GM19372 (cell line): Measurements from ENCODE around the gene KDM6A.
"Not testable (repeated sequence)": the region's sequence is repeated elsewhere in the genome, so short reads cannot be mapped to it uniquely, and the experiment has no call there.

ENCODE experiments used
- ATAC-seq: cut with Tn5 transposase; IDR thresholded peaks from one replicate; pipeline ENCODE4 v1.9.1; 2021; ENCODE audit warnings: mild to moderate bottlenecking, low read depth, moderate library complexity; ENCODE audit not compliant: unreplicated experiment

Gene KDM6A

DNA sequence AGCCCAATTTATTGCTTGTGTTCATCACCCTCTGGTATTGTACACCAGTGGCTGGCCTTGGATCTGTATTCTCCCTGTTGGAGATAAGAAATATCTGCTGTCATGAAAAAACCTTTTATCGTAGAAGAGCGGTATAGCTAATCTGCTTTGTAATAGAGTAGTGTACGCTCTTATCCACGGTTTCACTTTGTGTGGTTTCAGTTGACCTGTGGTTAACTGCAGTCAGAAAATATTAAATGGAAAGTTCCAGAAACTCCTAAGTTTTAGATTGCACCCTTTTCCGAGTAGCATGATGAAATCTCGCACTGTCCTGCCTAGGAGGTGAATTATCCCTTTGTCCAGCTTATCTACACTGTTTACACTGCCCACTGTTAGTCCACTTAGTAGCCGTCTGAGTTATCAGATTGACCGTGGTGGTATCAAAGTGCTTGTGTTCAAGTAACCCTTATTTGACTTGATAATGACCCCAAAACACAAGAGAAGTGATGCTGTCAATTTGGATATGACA is 42.4 kb downstream of the KDM6A start:
- no peak for ATAC-seq

DNA sequence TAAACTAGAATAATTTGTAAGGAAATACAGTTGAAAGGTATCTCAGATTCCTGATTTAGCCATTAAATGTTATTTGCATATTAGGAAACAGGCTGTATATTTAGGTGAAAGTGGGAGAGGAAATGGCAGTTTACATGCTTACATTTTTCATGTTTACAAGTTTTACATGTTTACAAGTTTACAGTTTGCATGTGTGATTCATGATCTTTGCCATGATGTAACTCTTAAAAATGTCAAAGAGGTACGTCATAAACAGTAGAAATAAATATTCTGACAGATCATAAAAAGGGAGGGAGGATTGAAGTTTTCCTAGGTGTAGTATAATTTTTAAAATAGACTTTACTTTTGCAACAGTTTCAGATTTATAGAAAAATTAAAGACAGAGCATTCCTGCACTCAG is 45.7 kb downstream of the KDM6A start:
- ATAC-seq = no peak

DNA sequence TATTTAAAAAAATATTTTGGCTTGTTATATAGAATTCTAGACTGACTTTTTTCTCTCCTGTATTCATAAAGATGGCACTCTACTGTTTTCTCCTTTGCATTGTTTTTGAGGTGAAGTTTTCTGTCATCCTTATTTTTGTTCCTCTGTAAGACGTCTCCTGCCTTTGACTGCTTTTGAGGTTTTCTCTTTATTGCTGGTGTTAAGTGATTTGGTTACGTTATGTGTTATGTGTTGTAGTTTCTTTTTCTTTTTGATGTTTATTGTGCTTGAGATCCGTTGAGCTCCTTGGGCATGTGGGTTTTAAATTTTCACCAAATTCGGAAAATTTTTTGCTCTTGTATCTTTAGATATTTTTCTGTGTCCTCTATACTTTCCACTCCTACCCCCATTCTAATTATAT is 50.0 kb downstream of the KDM6A start:
- no peak for ATAC-seq

DNA sequence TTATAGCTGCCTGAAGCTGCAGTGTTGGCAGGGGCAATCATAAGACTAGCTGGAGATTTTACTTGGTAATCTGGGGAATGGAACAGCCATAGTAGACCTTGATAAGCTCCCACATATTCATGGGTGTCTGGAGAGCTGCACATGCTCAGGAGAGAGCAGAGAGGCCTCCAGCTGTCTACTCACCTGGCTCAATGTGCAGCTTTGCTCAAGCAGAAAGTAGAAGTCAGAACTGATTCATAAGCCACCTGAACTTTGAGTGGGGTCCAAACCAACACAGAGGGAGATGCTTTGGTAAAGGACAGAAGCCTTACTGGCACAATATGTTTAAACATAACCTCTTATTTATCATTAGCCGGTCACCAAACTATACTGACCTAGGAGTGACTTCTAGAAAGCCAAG is 54.4 kb downstream of the KDM6A start:
- no peak for ATAC-seq

DNA sequence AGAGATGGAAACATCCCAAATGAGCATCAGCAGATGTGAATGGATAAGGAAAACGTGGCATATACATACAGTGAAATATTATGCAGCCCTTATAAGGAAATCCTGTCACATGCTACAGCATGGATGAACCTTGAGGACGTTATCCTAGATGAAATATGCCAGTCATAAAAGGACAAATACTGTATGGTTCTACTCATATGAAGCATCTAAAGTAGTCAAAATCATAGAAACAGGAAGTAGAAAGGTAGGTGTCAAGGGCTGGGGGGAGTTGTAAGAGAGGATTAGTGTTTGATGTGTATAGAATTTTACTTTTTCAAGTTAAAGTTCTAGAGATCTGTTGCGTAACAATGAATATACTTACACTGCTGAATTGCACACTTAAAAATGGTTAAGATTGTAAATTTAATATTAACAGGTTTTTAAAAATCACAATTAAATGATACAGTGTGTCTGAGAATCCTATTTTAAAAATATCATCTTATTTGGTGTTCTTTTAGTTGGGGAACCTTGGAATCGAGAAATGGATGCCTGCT is 58.5 kb downstream of the KDM6A start:
- no peak for ATAC-seq

DNA sequence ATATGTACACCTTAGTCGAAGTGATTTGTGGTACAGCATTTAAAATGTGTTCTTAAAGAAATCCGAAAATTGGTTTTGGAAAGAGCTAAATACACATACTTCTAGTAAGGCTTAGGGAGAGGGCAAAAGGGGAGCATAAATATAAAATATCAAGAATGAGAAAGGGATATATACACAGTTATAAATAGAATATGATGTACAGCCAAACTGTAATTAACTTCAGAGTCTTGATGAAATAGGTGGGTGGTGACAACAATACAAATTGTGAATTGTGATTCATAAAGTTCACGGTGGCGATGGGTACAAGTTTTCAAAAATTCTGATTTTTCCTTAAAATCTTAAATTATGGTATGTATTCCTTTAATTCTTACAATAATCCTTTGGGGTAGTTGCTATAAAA is 62.2 kb downstream of the KDM6A start:
- no peak for ATAC-seq

DNA sequence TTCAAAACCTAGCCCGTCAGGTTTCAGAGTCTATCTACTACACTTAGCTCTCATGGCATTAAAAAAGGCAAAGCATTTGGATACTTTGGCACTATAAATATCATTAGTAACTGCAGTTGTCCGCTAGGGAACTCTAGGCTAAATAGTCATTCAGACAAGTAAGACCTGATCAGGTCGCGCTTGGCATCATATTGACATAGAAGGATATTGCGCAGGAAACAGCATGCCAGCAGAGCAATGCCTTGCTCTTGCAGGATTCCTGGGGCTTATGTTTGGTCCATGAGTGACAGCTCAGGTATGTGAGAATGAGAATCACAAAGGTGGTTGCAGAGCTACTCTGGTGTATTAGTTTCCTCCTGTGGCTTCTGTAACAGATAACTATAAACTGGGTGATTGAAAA is 62.7 kb downstream of the KDM6A start:
- no peak for ATAC-seq

DNA sequence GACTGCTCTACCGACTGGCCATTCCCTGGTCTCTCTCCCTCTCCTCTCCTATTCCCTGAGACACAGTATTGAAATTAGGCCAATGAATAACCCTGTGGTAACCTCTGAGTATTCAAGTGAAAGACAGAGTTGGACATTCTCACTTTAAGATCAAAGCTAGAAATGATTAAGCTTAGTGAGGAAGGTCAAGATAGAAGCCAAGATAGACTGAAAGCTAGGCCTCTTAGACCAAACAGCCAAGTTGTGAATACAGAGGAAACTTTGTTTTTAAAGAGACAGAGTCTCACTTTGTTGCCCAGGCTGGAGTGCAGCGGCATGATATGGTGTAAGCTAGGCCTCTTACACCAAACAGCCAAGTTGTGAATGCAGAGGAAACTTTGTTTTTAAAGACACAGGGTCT is 64.6 kb downstream of the KDM6A start:
- no peak for ATAC-seq

DNA sequence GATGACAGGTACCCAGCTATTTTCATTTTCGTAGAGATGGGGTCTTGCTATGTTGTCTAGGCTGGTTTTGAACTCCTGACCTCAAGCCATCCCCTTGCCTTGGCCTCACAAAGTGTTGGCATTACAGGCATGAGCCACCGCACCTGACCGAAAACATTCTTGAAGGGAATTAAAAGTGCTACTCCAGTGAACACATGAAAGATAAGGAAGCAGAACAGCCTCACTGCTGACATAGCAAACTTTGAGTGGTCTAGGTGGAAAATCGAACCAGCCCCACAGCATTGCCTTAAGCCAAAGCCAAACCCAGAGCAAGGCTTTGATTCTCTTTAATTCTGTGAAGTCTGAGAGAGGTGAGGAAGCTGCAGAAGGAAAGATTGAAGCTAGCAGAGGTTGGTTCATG is 65.1 kb downstream of the KDM6A start:
- ATAC-seq = no peak

DNA sequence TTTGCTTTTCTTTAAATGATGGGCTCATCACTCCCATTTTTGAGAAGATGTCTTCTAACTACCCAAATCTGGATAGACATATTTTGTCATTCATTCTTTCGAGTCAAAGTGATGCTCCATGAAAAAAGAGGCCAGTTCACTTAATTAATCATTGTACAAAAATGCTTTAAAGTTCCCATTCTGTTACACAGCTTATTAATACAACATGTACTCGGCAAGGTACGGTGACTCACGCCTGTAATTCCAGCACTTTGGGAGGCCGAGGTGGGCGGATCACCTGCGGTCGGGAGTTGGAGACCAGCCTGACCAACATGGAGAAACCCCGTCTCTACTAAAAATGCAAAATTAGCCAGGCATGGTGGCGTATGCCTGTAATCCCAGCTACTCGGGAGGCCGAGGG is 67.6 kb downstream of the KDM6A start:
- ATAC-seq = not testable (repeated sequence)

DNA sequence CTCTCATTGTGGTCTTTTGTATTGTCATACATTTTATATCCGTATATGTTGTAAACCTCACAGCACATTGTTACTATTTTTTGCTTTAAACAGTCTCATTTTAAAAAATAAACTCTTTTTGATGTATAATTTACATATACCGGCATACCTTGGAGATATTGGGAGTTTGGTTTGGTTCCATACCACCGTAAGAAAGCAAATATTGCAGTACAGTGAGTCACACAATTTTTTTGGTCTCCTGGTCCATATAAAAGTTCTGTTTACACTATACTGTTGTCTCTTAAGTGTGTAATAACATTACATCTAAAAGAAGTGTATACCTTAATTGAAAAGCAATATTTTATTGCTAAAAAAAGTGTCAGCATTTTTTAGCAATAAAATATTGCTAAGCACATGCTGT is 70.0 kb downstream of the KDM6A start:
- ATAC-seq = no peak

DNA sequence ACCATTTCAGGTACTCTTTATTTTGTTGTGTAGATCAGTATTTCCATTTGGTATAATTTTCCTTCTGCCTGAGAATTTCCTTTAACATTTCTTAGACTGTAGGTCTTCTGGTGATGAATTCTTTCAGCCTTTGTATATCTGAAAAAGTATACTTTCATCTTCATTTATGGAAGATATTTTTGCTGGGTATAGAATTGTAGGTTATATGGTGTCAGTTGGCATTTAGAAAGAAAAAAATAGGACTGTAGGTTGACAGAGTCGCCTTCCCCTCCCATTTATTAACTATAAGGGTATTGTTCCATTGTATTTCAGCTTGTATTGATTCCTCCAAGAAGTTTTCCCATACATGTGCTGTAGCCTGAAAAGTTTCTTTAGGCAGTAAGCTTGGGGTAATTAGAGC is 71.9 kb downstream of the KDM6A start:
- ATAC-seq = no peak

DNA sequence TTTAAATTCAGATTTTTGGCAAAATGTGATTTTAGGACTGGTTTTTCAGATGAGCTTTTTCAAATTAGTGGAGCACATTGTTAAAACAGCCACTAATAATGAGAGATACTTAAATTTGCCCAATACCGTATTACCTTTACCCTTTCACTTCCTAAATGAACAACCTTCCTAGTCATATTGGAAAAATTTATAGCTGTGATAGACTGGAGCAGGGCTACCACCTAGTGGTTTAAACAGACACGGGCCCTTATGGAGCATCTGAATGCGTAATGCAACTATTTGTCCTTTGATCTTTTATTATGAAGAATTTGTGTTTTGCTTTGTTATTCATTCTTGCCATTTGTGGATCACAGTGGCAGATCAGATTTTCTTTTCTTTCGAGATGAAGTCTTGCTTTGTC is 72.7 kb downstream of the KDM6A start:
- no peak for ATAC-seq

DNA sequence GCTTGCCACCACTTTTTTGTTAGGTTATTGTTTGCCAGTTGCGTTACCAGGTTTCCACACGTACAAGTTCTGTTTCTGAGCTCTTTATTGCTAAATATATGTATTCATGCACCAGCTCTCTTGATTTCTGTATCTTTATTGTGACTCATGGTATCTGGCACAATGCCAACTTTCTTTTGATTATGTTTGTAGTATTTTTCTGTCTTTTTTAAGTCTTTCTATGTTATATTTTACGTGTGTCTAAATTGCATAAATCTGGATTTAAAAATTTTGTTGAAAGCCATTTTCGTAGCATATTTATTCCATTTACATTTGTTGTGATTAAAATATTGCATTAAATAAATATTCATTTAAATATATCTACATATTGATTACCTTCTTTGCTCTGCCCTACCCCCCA is 73.8 kb downstream of the KDM6A start:
- ATAC-seq = no peak

DNA sequence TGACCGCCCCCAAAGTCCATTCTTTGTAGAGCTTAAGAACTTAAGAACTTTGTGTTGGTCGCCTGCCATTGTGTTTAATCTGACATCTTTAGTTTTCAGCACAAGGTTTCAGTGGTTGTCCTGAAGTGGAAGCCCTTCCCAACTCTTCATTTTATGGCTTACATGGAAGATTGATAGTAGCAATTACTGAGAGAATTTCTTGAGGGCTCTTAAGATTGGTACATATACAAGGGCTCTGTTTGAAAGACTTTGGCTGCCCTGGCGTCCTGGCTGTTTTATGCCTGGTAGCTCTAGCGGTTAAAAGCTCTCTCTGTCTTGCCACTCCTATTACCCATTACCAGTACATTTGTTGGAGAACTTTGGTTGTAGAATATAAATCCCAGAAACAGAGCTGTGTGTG is 75.0 kb downstream of the KDM6A start:
- no peak for ATAC-seq

DNA sequence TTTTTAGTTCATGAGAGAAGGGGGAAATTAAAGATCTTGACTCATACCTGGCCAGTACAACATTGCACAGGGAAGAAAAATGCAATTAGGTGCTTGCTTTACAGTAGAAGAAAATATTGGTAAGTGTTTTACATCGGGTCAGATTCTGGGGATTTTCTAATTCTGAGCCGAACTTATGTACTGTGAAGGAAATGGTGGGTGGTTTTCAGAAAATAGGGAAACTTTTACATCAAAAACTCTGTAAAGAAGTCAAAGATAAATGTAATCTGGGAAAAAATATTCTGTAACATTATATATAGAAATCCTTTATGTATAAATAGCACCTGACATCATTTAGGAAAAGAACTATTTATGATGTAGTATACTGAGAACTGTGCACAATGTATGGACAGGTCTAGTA is 75.4 kb downstream of the KDM6A start:
- no peak for ATAC-seq

DNA sequence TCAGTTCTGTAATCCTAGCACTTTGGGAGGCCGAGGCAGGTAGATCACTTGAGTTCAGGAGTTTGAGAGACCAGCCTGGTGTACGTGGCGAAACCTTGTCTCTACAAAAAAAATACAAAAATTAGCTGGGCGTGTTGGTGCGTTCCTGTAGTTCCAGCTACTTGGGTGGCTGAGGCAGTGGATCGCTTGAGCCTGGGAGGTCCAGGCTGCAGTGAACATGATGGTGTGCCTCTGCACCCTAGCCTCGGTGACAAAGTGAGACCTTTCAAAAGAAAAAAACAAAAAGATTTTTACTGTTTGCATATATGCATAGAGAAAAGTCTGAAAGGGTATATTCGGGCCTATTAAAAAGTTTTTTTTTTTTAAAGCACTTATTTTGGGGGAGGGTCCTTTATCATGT is 76.1 kb downstream of the KDM6A start:
- ATAC-seq = no peak

DNA sequence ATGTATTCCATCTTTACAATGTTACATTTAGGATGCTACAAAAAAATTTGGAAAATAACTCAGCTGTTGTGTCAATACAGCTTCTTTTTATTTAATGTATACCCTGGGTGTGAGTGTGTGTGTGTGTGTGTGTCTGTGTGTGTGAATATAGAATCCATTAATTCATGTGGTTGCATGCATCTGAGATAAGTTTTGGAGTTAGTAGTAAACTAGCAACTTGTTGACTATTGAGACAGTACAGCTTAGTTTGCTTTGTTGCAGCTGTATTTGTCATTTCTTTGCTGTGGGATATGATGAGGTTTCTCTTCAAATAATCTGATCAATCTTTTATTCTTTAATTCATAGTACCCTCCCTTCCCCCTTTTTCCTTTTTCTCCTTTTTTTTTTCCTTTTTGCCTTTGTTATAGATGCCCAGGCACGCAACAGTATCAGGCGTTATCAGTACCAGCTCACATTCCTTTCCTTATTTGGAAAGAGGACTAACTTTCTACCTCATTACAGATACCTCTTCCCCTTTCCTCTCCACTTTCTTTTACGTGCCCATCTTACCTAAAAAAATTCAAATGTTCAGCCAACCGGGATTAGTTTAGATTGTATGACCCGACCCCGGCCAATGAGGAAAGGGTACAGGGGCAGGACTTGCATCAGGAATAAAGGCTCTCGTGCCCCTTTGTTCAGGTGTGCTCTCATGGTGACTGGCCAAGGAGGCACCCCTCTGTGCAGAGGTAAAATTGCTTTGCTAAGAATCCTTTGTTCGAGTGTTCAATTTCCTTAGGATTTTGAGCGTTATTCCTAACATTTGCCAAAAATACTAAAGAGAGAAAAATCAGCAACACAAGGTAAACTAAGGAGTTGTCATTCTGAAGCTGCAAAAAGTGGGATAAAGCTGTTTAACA is 77.7 kb downstream of the KDM6A start:
- not testable (repeated sequence) for ATAC-seq

DNA sequence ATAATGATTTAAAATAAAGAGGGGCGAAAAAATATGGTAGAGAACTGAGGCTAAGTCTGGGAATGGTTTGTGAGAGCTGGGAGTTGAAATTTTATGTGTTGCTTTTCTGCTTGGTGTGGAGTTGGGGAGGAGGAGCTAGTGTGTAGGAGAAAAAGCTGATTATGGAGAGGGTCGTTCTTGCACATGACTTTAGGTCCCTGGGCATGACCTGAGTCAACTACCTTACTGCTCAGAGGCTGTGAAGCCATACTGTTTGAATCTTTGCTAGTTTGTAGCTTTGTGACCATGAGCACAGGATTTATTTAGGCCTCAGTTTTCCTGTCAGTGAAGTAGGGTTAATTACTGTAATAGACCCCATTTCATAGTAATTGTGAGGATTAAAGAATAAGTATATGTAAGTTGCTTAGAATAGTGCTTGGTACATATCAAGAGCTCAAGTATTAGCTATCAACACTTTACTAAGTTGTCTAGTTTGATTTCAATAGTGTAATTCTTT is 78.6 kb downstream of the KDM6A start:
- ATAC-seq = no peak

DNA sequence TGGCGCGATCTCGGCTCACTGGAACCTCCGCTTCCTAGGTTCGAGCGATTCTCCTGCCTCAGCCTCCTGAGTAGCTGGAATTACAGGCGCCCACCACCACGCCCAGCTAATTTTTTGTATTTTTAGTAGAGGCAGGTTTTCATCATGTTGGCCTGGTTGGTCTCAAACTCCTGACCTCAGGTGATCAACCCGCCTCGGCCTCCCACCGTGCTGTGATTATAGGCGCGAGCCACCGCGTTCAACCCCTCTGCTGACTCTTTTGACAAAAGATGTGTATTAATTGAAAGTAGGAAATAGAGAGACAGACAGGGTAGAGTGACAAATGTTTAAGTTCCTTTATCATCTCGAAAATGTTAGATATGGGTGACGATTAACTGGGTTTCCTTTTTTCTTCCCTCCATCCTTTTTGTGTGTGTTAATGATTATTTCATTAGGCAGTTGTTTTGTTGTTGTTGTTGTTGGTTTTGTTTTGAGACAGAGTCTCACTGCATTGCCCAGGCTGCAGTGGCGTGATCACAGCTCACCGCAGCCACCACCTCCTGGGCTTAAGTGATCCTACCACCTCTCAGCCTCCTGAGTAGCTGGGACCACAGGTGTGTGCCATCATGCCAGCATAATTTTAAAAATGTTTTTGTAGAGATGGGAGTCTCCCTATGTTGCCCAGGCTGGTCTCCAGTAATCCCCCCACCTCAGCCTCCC is 79.5 kb downstream of the KDM6A start:
- ATAC-seq = no peak

DNA sequence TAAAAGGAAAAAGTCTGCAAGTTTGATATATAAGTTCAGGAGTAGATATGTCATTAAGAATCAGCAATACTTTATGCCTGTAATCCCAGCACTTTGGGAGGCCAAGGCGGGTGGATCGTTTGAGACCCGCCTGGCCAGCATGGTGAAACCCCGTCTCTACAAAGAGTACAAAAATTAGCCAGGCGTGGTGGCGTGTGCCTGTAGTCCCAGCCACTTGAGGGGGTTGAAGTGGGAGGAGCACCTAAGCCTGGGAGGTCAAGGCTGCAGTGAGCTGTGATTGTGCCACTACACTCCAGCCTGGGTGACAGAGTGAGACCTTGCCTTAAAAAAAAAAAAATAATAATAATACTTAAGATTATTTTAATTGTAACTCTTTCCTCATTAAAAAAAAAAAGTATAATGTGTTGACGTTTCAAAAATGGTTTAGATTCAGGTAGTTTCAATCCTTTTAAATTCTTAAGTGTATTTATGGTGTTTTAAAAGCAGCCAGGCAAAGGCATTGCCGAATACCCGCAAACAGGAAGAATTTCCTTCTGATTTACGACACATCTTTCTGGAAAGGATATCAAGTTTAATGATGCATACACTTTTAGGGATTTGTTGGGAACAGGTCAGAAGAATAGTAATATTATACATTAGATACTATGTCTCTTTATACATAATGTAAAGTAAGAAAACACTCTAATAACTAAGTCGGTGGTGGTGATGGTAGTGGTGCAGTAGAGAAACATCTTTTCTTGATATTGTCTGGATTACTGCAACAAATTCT is 80.9 kb downstream of the KDM6A start:
- ATAC-seq = no peak
